GM08714 (cell line): Measurements from ENCODE around the gene SLC22A25.
"Not testable (repeated sequence)": the region's sequence is repeated elsewhere in the genome, so short reads cannot be mapped to it uniquely, and the experiment has no call there.

Source experiments
- H3K4me3 ChIP-seq: fragments of 200-500 bp; sonication (Bioruptor generic); 2 replicates; pipeline ENCODE4 v1.5.1; 2014; ENCODE audit warnings: mild to moderate bottlenecking, low read length, inconsistent platforms
- ZNF274 ChIP-seq: IDR thresholded peaks from 2 replicates; pipeline ENCODE4 v1.6.1; 2012; ENCODE audit warnings: mild to moderate bottlenecking, low read depth, low read length

SLC22A25 gene

DNA sequence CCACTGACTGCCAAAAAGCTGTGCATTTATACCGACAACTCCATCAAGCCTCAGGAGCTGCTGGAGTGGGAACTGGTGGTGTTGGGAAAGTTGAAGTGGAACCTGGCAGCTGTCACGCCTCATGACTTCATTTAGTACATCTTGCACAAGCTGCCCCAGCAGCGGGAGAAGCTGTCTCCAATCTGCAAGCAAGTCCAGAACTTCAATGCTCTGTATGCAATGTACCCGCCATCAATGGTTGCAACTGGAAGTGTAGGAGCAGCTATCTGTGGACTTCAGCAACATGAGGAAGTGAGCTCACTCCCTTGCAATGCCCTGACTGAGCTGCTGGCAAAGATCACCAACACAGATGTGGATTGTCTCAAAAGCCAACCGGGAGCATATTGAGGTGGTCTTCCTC lies at the start of gene SLC22A25:
Gene SLC22A25, minus strand, starts transcription at position 67 of the 400 bp plus-strand sequence. CDS start 13,947 bp downstream, outside the sequence.
- TF ChIP-seq ZNF274 = no peak
- no peak within 1 kb of the TSS for H3K4me3 ChIP-seq

DNA sequence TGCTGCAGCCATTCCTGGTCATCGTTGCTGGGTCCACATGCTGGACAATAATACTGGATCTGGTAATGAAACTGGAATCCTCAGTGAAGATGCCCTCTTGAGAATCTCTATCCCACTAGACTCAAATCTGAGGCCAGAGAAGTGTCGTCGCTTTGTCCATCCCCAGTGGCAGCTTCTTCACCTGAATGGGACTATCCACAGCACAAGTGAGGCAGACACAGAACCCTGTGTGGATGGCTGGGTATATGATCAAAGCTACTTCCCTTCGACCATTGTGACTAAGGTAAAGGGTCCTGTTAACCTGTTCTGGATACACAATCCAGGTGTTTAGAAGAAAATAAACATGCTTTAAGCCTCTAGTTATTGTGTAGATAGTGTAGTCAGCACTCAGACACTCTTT lies 46.9 kb upstream of the SLC22A25 start:
- H3K4me3 ChIP-seq = no peak overlapping the region
- TF ChIP-seq ZNF274 = no peak

DNA sequence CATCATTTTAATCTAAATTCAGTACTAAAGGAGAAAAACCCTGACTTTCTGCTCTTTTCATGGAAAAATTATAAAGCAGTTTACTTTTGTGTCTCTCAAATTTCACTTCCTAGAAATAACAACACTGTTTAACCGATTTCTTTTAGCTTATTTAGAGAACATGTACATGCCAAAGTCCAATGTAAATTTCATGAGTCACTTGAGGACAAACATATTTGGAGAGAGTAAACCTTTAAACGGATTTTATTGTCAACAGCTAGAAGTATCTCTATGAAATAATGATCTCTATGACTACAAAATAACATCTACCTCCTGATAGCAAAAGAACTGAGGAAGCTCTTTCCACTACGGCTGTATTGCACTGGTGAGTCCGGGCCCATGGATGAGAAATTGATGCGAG lies 46.3 kb upstream of the SLC22A25 start:
- no peak overlapping the region for H3K4me3 ChIP-seq
- no peak for TF ChIP-seq ZNF274

DNA sequence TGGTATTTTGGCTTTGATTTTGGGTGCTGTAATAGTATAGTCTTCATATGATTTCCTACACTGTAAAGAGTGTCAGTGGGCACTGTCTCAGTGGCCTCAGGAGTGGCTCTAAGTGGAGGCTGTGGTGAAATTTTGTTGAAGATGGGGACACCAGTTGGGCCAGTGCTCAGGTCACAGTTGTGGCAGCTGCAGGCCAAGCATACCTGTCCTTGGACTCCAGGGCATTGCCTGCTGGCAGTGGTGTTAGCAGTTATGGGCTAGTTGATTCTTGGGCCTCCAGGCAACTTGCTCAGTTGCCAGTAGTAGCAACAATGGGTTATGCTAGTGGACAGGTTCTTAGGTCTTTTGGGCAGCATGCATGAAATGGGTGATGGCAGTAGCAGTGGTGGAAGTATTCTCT lies 39.2 kb upstream of the SLC22A25 start:
- H3K4me3 ChIP-seq = no peak overlapping the region
- no peak for TF ChIP-seq ZNF274

DNA sequence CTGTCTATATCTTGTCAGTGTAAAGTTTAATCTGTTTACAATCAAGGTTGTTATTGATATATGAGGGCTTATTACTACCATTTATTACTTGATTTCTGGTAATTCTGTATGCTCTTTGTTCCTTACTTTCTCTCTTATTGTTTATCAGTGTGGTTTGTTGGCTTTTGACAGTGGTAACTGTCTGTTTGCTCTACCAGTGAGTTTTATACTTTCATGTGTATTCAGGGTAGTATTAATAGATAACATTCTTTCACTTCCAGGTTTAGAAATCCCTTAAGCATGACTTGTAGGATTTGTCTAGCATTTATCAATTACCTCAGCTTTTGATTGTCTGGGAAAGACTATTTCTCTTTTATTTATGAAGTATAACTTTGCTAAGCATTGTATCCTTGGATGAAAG lies 37.5 kb upstream of the SLC22A25 start:
- no peak for TF ChIP-seq ZNF274
- no peak overlapping the region for H3K4me3 ChIP-seq

DNA sequence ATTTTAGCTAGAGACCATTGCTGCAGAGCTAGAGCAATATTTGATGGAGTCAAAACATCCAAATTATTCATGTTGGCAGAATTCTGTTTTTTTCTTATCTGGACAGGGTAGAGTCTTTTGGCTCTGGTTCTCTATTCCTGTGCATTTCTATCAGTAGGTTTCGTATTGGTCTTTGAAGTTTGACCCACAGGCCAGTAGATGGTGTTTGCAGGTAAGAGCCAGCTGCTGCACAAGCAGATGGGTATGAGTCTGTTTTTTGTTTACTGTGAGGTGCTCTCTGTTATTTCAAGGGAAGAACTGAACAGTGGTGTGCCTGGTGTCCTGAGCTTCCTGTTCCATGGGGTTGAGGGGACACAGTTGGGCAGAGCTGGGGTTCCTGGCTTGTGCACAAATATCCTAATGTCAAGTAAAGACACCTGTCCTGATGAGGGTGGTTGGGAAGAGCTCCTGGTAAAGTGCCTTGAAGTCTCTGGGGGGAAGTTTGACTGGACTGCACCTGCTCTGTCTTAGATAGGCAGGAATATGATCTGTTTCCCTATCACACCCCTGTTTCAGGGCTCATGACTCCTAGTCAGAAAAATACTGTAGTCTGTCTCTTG lies 34.0 kb upstream of the SLC22A25 start:
- TF ChIP-seq ZNF274 = no peak
- no peak overlapping the region for H3K4me3 ChIP-seq

DNA sequence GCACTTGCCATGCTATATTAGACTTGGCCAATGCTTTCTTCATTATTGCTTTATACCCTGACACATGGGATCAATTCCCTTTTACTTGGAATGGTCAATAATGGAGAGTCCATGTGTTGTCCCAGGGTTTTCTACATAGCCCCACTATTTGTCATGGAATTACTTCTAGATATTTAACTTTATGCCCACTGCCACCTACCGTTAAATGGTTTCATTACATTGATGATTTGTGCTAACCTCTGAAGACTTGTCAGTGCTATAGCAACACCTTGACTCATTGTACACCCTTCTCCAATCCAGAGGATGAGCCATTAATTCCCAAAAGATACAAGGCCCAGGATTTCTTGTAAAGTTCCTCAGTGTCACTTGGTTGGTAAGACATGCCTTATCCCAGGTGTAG lies 31.4 kb upstream of the SLC22A25 start:
- no peak overlapping the region for H3K4me3 ChIP-seq
- no peak for TF ChIP-seq ZNF274

DNA sequence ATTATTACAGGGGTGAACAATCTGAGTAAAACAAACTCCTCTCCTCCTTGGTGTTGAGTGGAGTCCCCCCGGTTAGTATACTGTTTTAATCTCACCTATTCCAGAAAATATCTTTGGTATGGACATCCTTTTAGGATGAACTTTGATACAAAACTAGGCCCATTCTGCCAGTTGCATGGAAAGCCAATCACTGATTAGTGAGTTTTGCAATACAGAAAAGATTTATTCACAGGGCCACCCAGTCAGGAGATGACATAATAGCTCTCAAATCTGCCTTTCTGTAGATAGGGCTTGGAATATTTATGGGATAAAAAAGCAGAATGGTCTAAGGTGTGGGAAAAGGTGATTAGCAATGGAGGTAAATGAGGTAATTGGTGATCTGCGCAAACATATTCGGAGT lies 30.3 kb upstream of the SLC22A25 start:
- H3K4me3 ChIP-seq = no peak overlapping the region
- no peak for TF ChIP-seq ZNF274

DNA sequence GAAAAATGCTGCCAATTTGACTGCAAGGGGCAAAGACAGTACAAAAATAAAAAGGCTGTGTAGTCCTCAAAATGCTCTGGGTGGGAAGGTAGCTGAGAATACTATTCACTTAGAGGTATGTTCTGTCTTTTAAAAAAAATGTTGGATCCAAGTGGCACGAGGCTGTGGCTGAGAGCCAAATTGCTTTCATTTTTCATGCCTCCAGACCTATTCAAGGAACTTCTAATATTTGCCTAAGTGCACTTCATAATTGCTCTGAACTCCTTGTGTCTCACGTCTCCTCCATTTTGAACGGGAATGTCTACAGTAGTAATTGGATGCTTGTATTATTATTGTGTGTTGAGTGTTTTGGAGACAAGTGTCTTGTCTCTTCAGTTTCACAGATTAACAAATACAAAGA lies 19.1 kb upstream of the SLC22A25 start:
- TF ChIP-seq ZNF274 = no peak
- no peak overlapping the region for H3K4me3 ChIP-seq

DNA sequence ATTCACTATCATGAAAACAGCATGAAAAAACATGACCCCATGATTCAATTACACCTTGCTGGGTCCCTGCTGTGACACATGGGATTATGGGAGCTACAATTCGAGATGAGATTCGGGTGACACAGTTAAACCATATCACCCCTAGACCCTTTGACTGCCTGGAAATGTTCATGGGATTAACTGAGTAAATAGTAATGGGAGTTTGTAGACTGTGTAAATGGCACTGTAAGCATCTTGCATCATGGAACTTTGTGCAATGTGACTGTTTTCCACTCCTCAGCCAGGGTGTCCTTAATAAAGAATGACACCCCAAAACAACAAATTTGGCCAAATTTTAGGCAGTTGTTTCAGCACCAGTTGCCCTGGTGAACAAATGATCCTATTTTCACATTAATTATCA lies 7.9 kb upstream of the SLC22A25 start:
- no peak for TF ChIP-seq ZNF274

DNA sequence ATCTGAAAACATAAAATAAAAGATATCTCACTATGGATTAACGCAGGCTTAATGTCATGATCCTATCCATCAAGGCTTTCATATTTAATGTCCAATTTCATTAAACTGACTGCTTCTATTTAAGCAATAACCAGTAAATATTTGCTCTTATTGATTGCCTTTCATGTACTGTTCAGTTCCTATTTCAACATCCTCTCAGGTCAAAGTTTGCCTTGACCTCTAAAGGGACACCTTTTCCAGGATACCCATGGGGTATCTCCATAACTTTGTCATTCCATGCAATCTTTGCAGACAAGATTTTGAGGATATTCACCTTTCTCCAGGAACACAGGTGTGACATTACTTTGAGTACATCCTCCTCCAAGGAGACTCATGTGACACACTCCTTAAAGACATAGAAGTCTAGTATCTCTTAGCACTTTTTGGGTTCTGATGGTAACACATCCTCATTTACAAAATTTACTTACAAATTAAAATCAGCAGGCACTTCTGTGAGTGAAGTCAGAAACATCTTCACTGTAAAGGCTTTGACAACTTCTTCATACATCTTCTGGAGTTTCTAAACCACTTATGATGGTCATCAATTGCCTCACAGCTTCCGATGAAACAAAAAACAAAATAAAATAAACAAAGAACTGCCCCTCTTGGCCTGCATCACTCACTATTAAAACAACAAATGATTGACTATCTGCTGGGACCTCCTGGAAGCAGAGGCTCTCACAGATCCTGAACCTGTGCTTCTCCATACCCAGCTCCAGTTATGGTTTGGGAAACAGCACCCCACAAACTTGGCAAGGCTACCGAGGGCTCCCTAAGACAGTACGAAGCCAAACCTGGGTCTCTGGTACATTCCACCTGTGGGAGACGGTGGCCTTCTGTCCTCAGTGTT lies 7.0 kb upstream of the SLC22A25 start:
- TF ChIP-seq ZNF274 = no peak
- no peak overlapping the region for H3K4me3 ChIP-seq

More for the DNA sequence above, 7.9 kb upstream of the SLC22A25 start:
- no peak overlapping the region for H3K4me3 ChIP-seq

DNA sequence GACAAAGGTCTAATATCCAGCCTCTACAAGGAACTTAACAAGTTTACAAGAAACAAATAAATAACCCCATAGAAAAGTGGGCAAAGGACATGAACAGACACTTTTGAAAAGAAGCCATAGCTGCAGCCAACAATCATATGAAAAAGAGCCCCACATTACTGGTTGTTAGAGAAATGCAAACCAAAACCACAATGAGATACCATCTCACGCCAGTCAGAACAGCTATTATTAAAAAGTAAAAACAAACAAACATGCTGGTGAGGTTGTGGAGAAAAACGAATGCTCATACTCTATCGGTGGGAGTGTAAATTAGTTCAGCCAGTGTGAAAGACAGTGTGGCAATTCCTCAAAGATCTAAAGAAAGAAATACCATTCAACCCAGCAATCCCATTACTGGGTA lies 5.6 kb upstream of the SLC22A25 start:
- H3K4me3 ChIP-seq = no peak overlapping the region
- no peak for TF ChIP-seq ZNF274

DNA sequence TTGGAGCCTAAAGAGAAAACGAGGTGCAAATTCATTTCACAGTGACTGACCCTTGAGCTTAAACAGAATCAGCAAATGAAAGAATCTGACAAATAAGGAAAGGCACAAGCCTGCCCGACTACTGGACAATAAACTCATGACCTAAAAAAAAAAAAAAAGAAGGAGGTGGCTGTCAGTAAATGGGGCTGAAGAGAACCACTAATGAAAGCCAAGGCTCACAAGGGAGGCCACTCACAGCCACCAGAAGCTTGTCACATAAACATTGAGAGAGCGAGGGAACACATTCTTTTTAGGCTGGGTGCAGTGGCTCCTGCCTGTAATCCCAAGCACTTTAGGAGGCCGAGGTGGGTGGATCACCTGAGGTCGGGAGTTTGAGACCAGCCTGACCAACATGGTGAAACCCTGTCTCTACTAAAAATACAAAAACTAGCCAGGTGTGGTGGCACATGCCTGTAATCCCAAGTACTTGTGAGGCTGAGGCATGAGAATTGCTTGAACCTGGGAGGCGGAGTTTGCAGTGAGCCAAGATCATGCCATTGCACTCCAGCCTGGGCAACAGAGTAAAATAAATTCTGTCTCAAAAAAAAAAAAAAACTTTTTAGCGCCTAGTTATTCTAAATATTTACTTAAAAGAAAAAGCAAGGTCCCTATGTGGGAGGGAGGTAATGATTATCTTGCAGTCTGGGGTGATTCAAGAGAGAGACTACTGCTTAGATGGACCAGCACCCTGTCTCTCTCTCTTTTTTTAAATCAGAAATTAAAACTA lies 4.0 kb upstream of the SLC22A25 start:
- not testable (repeated sequence) for H3K4me3 ChIP-seq

DNA sequence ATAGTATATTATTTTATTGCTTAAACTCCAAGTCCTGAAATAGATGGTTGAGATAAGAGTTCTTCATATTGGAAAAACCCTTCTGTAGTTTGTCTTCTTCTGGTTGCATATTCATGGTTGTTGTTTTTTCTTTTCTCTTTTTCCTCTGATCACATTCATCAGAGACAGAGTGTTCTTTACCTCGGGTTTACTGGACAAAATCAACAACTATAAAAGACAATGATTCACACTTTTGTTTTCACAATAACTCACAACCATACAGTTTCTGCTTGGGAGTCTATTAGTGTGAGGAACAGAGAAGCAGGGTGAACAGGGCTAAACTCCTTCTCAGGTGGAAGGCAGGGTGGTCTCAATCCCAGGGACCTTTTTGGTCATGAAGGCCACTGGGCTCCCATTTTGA lies 2.6 kb upstream of the SLC22A25 start:
- no peak overlapping the region for H3K4me3 ChIP-seq
- no peak for TF ChIP-seq ZNF274

DNA sequence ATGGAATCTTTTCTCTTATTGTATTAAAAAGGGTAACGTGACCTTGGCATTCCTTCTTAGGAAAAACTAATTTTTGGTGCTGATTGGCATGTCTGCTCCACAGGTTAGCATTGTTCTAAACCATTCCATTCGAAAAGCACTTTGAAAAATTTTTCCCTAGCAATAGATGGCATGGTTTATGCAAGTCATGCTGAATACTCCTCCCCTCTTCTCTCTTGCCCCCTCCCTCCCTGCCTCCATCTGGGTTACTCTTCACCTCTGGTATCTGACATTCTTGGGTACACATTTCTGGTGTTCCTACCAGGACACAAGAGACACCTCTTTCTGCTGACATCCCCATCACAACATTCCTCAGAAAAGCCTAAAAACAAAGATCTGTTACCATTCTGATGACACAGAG lies 1.5 kb upstream of the SLC22A25 start:
- no peak overlapping the region for H3K4me3 ChIP-seq
- TF ChIP-seq ZNF274 = no peak
